Neutrophil (primary cell): ENCODE results near the gene LSR.

ENCODE experiments used
- H3K27ac ChIP-seq: fragments of 200-600 bp; sonication (generic); 2 replicates; pipeline ENCODE4 v1.5.1; 2016; ENCODE audit warnings: mild to moderate bottlenecking, moderate library complexity
- H3K27me3 ChIP-seq: fragments of 200-600 bp; sonication (generic); 2 replicates; pipeline ENCODE4 v1.6.0; 2016; ENCODE audit warnings: mild to moderate bottlenecking
- H3K36me3 ChIP-seq: fragments of 200-600 bp; sonication (generic); 2 replicates; pipeline ENCODE4 v1.5.1; 2017
- H3K4me1 ChIP-seq, 2 experiments: fragments of 200-600 bp in 1 of 2; sonication (generic) in 1 of 2; 1 replicate in 1 of 2; 2 replicates in 1 of 2; pipeline versions ENCODE4 v1.5.1 to v1.6.1; 2013 to 2016; ENCODE audit warnings: low read depth in 1 of 2, low read length in 1 of 2, mild to moderate bottlenecking in 1 of 2, moderate library complexity in 1 of 2; ENCODE audit not compliant: control insufficient read depth in 1 of 2, insufficient read depth in 1 of 2
- H3K4me3 ChIP-seq, 2 experiments: fragments of 200-600 bp in 1 of 2; sonication (generic) in 1 of 2; 1 replicate in 1 of 2; 2 replicates in 1 of 2; pipeline ENCODE4 v1.5.1; 2013 to 2016; ENCODE audit warnings: low read depth in 1 of 2, low read length in 1 of 2, mild to moderate bottlenecking in 1 of 2, moderate library complexity in 1 of 2
- H3K9me3 ChIP-seq: fragments of 200-600 bp; sonication (generic); 2 replicates; pipeline ENCODE4 v1.5.1; 2016
- CTCF ChIP-seq: fragments of 200-600 bp; sonication (generic); IDR thresholded peaks from 2 replicates; pipeline ENCODE4 v1.5.1; 2016; ENCODE audit warnings: antibody characterized with exemption

LSR gene

GRCh38 chr19:35222373-35223015, 26.3 kb upstream of the LSR start:
- Histone ChIP-seq H3K9me3 (no peaks in the 10 kb centered on the region), H3K27me3 (no peaks in the 10 kb centered on the region), H3K36me3 (no peaks in the 10 kb centered on the region), H3K4me3 (no peak overlapping the region), H3K4me1 (no peaks in the 10 kb centered on the region), H3K27ac (no peak overlapping the region)
- TF ChIP-seq CTCF: no peak

- no peak for TF ChIP-seq CTCF
- no peaks in the 10 kb centered on the region for H3K36me3 ChIP-seq
- H3K9me3 ChIP-seq: no peaks in the 10 kb centered on the region
- no peak overlapping the region for H3K4me3 ChIP-seq
- no peak overlapping the region for H3K27ac ChIP-seq
- no peaks in the 10 kb centered on the region for H3K27me3 ChIP-seq
- H3K4me1 ChIP-seq: no peaks in the 10 kb centered on the region
These were observed 25.6 kb upstream of the LSR start for GRCh38 chr19:35223084-35223790.

GRCh38 chr19:35223862-35224505, 24.8 kb upstream of the LSR start:
- no peaks in the 10 kb centered on the region for H3K36me3 ChIP-seq
- H3K4me1 ChIP-seq: no peaks in the 10 kb centered on the region
- no peaks in the 10 kb centered on the region for H3K9me3 ChIP-seq
- no peak overlapping the region for H3K27ac ChIP-seq
- no peak for TF ChIP-seq CTCF
- no peak overlapping the region for H3K4me3 ChIP-seq
- H3K27me3 ChIP-seq: no peaks in the 10 kb centered on the region

- Histone ChIP-seq H3K36me3 (no peaks in the 10 kb centered on the region), H3K9me3 (no peaks in the 10 kb centered on the region), H3K4me1 (no peaks in the 10 kb centered on the region), H3K27ac (no peak overlapping the region), H3K4me3 (no peak overlapping the region), H3K27me3 (no peaks in the 10 kb centered on the region)
- no peak for TF ChIP-seq CTCF
These were observed 23.9 kb upstream of the LSR start for GRCh38 chr19:35224681-35225571.

GRCh38 chr19:35225951-35226350, 22.9 kb upstream of the LSR start:
- Histone ChIP-seq H3K27ac (no peak overlapping the region), H3K4me3 (no peak overlapping the region), H3K4me1 (no peaks in the 10 kb centered on the region), H3K27me3 (no peaks in the 10 kb centered on the region), H3K36me3 (no peaks in the 10 kb centered on the region), H3K9me3 (no peaks in the 10 kb centered on the region)
- no peak for TF ChIP-seq CTCF
